ENCODE results near the gene C13orf46. TPM values are rescaled to one million over a fixed set of nuclear protein-coding genes. Genes with fewer than 3 reads are reported as not detected.

C13orf46 gene
- total RNA-seq, 1 experiment from 2014 or later: not detected

GRCh38 chr13:114017028-114017630 lies 43.3 kb upstream of the C13orf46 start:
- H3K36me3 ChIP-seq (ENCODE audit: control insufficient read depth, insufficient read depth, low read length): no peaks in the 10 kb centered on the region
- H3K36me3 Mint-ChIP-seq (ENCODE audit: insufficient read depth, unreplicated experiment): no peaks in the 10 kb centered on the region
- CTCF ChIA-PET: no interaction called here

GRCh38 chr13:114016321-114017027 lies 42.6 kb upstream of the C13orf46 start:
- ChIA-PET POLR2A (no interaction called here), CTCF (no interaction called here)
- H3K4me1 Mint-ChIP-seq (ENCODE audit: low read depth, unreplicated experiment): no peaks in the 10 kb centered on the region
- H3K36me3 Mint-ChIP-seq (ENCODE audit: insufficient read depth, unreplicated experiment): no peaks in the 10 kb centered on the region
- no TSS peak for BruUV-seq (replicated peaks)
- intact Hi-C loops (cut with micrococcal nuclease; ENCODE audit: unreplicated experiment): no loop called here
- no peaks in the 10 kb centered on the region for H3K27me3 ChIP-seq (replicated peaks; ENCODE audit: control insufficient read depth, insufficient read depth, low read length)
- H3K27ac Mint-ChIP-seq (ENCODE audit: unreplicated experiment): no peak overlapping the region
- H3K36me3 ChIP-seq (ENCODE audit: control insufficient read depth, insufficient read depth, low read length): no peaks in the 10 kb centered on the region
- no peak overlapping the region for H3K4me3 ChIP-seq (ENCODE audit: low read depth, low read length)
- DNase-seq: no peak
- H3K9me3 ChIP-seq: no peaks in the 10 kb centered on the region
- no peaks in the 10 kb centered on the region for H3K27me3 Mint-ChIP-seq (ENCODE audit: insufficient read depth, unreplicated experiment)
- H3K4me3 Mint-ChIP-seq (ENCODE audit: unreplicated experiment): no peak overlapping the region
- TF ChIP-seq CTCF (IDR thresholded peaks at IDR 0.05; ENCODE audit: insufficient read depth in 1 of 2, low read depth in 1 of 2, low read length in 1 of 2, severe bottlenecking in 1 of 2, unreplicated experiment in 1 of 2): no peak
- no peaks in the 10 kb centered on the region for H3K4me1 ChIP-seq
- H3K9me3 Mint-ChIP-seq (ENCODE audit: unreplicated experiment): no peaks in the 10 kb centered on the region

More at GRCh38 chr13:114017028-114017630, 43.3 kb upstream of the C13orf46 start:
- H3K27me3 ChIP-seq (replicated peaks; ENCODE audit: control insufficient read depth, insufficient read depth, low read length): no peaks in the 10 kb centered on the region
- Mint-ChIP-seq H3K9me3 (ENCODE audit: unreplicated experiment) (no peaks in the 10 kb centered on the region), H3K4me3 (ENCODE audit: unreplicated experiment) (no peak overlapping the region), H3K4me1 (ENCODE audit: low read depth, unreplicated experiment) (no peaks in the 10 kb centered on the region), H3K27ac (ENCODE audit: unreplicated experiment) (no peak overlapping the region), H3K27me3 (ENCODE audit: insufficient read depth, unreplicated experiment) (no peaks in the 10 kb centered on the region)
- POLR2A ChIA-PET: no interaction called here
- intact Hi-C loops (cut with micrococcal nuclease; ENCODE audit: unreplicated experiment): no loop called here
- no TSS peak for BruUV-seq (replicated peaks)
- no peak for DNase-seq
- TF ChIP-seq CTCF (IDR thresholded peaks at IDR 0.05; ENCODE audit: insufficient read depth in 1 of 2, low read depth in 1 of 2, low read length in 1 of 2, severe bottlenecking in 1 of 2, unreplicated experiment in 1 of 2): no peak
- H3K9me3 ChIP-seq: no peaks in the 10 kb centered on the region
- H3K4me1 ChIP-seq: no peaks in the 10 kb centered on the region
- H3K4me3 ChIP-seq (ENCODE audit: low read depth, low read length): no peak overlapping the region

- Histone ChIP-seq H3K4me3 (ENCODE audit: low read depth, low read length) (no peak overlapping the region), H3K27me3 (replicated peaks; ENCODE audit: control insufficient read depth, insufficient read depth, low read length) (no peaks in the 10 kb centered on the region), H3K36me3 (ENCODE audit: control insufficient read depth, insufficient read depth, low read length) (no peaks in the 10 kb centered on the region), H3K4me1 (no peaks in the 10 kb centered on the region), H3K9me3 (no peaks in the 10 kb centered on the region)
- ChIA-PET POLR2A (no interaction called here), CTCF (no interaction called here)
- no peak for TF ChIP-seq CTCF (IDR thresholded peaks at IDR 0.05; ENCODE audit: insufficient read depth in 1 of 2, low read depth in 1 of 2, low read length in 1 of 2, severe bottlenecking in 1 of 2, unreplicated experiment in 1 of 2)
- no peak for DNase-seq
- intact Hi-C loops (cut with micrococcal nuclease; ENCODE audit: unreplicated experiment): no loop called here
- H3K27me3 Mint-ChIP-seq (ENCODE audit: insufficient read depth, unreplicated experiment): no peaks in the 10 kb centered on the region
- no TSS peak for BruUV-seq (replicated peaks)
- H3K4me3 Mint-ChIP-seq (ENCODE audit: unreplicated experiment): no peak overlapping the region
- H3K4me1 Mint-ChIP-seq (ENCODE audit: low read depth, unreplicated experiment): no peaks in the 10 kb centered on the region
- H3K36me3 Mint-ChIP-seq (ENCODE audit: insufficient read depth, unreplicated experiment): no peaks in the 10 kb centered on the region
- H3K27ac Mint-ChIP-seq (ENCODE audit: unreplicated experiment): no peak overlapping the region
- no peaks in the 10 kb centered on the region for H3K9me3 Mint-ChIP-seq (ENCODE audit: unreplicated experiment)
Measured at GRCh38 chr13:114015969-114016295, 42.1 kb upstream of the C13orf46 start.
